ENCODE results near the gene STARD13.

The STARD13 gene

DNA sequence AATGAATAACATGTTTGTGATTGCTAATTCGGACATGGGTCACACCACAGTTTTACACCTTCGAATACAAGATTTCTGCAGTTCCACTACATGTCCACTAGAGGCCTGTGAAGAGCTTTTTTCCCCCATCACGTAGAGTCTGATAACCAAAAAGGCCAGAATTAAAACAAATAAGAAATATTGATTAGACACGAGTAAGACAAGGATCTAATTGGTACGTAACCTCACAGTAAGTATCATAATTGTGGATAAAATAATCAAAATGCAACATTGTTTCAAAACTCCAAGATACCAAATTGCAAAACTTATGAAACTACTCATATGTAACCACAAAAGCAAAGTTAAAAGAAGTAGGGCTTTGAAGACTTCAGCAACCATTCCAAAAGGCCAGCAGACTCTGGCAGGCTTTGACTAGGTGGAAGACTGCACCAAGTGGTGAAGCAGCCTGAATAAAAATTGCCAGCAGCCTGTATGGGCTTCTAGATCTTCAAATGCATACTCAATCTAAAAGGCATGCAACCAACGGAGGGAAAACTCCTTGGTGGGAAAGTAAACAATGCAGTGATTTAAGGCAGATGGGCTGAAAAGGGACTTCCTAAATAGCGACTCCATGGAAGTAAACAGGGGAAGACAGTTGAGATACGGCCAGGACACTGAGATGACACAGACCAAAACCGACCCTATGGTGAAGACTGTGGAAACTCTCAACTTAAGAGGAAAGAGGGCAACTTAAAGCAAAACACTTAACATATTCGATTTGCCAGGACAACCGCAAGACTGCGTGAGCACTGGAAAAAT, 56.7 kb downstream of the STARD13 start:
- DNase-seq (ENCODE audit: low spot score), result peak; percentile 67

DNA sequence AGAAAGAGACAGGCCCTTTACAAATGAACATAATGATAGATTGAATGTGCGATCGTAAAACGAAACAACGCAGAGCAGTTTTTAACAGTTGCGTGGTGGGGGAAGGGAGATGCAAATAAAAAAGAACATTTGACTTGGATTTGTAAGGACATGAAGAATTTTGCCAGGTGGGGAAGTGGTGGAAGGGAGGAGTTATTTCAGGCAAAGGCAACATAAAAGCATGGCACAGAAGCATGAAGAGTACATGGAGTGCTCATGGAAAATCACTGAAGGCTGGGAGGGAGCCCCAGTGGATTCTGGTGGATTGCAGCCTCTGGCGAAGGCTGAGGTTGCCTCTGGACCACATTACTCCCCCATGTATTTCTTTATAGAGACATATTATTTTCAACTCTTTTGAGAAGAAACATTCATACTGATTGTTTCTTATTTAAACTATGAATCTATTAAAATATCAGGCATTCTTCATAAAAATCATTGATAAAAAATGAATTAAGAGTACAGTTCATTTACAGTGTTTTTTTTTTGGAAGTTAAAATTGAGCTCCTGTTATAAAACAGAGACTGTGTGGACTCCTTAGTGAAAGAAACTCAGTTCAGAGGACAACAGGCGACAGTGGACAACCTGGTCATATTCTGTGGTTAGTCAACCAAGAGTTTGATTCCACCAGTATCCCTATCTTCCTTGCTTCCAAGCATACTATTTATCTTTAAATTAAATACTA, 57.5 kb downstream of the STARD13 start:
- DNase-seq (ENCODE audit: low spot score), result no peak

DNA sequence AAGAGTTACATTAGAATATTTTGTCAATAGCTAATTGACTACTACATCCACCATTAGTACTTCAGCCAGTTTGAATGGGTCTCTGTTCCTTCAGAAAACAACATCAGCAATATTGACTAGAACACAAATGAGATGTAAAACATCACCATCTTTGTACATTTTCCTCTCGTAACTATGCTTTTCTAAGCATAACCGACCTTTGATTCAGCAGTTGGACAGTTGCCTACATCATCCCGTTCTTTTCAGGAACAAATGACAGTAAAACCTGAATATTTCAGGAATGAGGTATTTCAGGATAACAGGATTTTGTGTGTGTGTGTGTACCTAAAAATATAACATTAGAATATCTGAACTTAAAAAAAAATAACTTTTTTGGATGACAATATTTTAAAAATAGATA, 60.9 kb downstream of the STARD13 start:
- DNase-seq (ENCODE audit: low spot score), result no peak

- DNase-seq (ENCODE audit: low spot score), result no peak
Observed at GRCh38 chr13:33224191-33224590, 61.4 kb downstream of the STARD13 start.

DNA sequence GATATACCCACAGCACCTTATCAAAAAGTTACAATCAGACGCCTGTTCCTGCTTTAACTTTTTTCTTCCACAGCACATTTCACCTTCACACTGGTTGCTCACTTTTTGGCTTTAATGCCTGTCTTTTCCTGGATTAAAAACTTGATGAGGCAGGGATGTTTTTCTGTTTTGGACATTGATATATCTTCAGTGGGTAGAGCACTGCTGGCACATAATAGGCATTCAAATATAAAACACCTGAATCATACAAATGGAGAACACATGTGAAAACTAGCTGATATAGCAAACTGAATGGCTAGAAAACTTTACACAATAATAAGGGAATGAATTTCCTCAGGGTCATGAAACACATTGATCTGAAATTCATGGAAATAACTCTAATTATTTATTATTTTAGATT, 65.6 kb downstream of the STARD13 start:
- no peak for DNase-seq (ENCODE audit: low spot score)

DNA sequence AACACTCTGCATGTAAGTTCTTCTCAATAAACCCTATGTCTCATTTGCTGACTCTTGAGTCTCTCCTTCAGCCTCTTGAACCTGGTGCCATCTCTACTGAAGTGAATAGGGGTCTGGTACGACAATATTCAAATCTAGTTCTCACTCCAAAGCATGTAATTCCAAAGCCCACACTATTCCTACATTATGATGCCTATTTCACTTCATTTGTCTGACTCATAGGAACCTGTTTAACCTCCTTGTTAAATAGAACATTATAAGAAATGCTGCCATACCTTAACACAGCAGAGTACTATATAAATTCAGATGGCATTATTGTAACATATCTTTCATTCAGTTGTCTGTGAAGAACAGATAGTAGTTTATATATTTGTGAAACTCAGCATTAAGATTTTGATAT, 67.1 kb downstream of the STARD13 start:
- DNase-seq (ENCODE audit: low spot score), result no peak

DNA sequence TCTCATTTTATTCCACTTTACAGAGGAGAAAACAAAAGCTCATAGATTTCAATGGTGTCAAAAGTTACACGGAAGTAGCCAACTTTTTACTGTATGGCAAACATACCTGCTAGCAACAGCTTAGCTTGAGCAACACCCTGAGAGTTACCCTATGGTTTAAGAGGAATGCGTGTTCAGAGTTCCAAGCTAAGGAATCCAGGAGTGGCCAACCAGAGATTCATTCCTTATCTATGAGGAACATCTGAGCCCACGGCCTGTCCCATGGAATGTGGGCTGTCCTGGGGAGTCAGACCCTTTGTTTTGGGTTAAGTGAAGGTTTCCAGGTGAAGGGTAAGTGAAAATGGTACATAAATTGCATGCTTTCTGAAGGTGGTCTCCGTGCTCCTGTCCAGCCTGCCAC, 67.5 kb downstream of the STARD13 start:
- DNase-seq (ENCODE audit: low spot score), result no peak

- DNase-seq (ENCODE audit: low spot score), result no peak
Observed at GRCh38 chr13:33217256-33217655, 68.3 kb downstream of the STARD13 start.

DNA sequence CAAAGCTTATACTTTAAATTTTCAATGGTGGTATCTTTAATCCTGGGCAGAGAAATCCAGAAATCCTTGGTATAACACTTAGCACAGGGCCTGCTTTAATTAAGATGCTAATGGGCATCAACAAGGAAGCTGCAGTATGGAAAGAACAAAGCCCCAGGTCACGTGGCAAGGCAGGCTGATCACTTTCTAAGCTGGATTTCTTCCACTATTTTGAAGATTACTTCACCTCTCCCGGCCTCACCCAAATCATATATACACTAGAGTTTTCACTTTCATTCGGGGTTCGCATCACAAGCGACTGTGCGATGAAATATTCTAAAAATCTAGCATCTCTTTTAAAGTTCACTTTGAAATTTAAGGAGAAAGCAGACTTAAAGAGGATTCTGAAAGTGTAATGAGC, 71.8 kb downstream of the STARD13 start:
- no peak for DNase-seq (ENCODE audit: low spot score)

- DNase-seq (ENCODE audit: low spot score), result no peak
Observed at GRCh38 chr13:33213024-33213768, 72.4 kb downstream of the STARD13 start.

GRCh38 chr13:33212396-33212795, 73.2 kb downstream of the STARD13 start:
- DNase-seq (ENCODE audit: low spot score), result no peak

- no peak for DNase-seq (ENCODE audit: low spot score)
Observed at GRCh38 chr13:33210090-33210489, 75.5 kb downstream of the STARD13 start.

DNA sequence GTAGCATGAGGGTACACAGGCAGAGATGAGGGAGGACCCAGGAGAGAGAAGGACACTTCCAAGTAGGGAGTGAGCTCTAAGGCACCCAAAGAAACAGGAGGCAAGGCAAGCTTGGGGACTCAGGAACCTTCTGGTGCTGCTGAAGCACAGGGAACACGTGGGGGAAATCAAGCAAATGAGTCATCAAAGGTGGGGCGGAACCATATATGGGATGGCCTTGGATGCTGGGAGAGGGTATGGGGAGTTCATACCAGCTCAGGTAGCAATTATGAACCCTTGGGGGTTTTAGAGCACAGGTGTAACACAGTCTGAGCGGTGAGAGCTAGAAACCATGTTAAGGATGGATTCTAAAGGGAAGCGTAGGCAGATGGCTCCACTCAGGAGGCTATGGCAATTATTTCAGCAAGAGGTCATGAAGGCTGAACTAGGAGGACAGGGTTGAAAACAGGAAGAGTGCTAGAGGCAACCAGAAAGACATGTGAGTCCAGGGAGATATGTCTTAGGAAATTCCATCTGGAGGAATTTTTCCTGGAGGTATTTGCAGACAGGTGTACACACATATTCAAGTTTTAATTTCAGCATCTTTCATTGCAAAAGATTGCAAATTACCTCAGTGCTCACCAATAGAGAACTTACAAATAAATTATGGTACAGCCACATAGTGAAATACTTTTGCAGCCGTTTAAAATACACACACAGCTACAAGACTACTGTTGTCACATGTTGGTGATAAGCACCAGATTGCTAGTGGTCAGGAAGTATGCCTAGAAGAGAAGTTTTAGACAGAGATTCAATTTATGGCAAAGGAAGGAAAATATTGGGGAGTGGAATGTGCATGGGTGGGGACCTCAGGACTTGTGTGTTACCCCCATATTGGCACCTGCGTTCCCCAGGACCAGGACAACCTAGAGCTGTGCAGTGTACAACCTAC, 77.0 kb downstream of the STARD13 start:
- DNase-seq (ENCODE audit: low spot score), result no peak

DNA sequence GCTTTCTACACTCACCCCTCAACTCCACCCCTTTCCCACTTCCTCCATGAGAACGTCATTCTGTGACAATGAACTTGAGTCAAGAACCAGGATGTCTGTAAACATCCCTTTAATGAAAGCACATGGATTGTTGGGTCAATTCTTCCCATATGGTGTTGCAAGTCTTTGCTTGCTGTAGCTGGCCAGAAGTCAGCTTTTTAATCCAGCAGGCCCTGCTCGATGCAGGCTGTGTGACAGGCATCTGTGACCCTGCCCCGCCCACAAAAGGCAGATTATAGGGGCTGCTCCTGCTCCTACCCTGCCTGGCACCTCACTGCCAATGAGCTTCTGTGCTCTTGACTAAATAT, 78.0 kb downstream of the STARD13 start:
- DNase-seq (ENCODE audit: low spot score), result no peak

- DNase-seq (ENCODE audit: low spot score), result no peak
Observed at GRCh38 chr13:33206945-33207614, 78.5 kb downstream of the STARD13 start.

DNA sequence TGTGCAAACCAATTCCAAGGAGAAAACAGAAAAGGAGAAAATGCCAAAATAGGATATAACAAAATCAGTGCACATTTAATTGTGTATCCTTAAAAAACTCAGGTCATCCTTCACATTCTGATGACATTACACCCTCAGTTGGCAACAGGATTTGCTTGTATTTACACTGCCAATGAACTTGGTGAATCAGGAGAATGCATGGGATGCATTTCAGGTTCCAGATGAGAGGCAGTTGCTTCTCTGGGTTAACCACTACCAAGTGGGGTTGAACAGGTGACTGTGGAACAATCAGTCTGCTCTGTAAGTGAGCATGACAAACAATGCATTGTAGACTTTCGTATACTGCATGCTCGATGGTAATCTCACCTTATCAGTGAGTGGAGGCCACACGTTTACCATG, 79.1 kb downstream of the STARD13 start:
- DNase-seq (ENCODE audit: low spot score), result no peak

DNA sequence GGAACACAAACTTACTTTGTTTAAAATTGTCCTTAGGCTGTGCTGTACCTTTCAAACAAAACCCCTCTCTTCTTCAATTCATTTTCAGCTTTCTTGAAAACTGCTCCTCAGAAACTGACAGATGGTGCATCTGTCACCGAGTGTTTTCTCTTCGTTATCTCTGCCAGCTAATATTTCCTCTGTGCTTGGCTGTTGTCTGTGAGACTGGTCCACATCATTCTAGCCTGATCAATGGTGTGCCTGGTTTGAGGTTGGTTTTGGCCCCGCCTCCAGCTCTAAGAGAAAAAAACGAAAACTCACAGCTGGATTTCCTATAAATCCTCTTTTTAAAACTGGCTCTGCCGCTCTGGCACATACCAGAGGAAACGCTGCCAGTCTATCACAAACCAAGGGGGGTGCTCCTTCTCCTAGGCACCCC, 79.7 kb downstream of the STARD13 start:
- no peak for DNase-seq (ENCODE audit: low spot score)

DNA sequence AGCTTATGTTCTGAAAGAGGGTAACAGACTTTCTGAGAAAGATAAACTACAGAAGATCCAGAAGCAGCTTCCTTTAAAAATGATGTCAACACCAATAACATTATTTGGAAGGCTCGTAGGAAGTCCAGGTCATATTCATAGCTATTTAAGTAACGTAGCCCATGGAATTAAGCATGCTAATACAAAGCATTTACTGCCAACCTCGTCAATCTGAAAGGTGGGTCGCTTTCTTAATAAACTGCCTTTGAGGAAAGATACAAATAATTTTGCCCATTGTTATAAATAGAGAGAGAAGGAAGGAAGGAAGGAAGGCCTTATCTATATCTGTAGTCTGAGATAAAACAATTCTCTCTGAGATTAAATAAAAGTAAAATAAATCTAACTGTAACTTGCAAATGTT, 80.3 kb downstream of the STARD13 start:
- DNase-seq (ENCODE audit: low spot score), result no peak

DNA sequence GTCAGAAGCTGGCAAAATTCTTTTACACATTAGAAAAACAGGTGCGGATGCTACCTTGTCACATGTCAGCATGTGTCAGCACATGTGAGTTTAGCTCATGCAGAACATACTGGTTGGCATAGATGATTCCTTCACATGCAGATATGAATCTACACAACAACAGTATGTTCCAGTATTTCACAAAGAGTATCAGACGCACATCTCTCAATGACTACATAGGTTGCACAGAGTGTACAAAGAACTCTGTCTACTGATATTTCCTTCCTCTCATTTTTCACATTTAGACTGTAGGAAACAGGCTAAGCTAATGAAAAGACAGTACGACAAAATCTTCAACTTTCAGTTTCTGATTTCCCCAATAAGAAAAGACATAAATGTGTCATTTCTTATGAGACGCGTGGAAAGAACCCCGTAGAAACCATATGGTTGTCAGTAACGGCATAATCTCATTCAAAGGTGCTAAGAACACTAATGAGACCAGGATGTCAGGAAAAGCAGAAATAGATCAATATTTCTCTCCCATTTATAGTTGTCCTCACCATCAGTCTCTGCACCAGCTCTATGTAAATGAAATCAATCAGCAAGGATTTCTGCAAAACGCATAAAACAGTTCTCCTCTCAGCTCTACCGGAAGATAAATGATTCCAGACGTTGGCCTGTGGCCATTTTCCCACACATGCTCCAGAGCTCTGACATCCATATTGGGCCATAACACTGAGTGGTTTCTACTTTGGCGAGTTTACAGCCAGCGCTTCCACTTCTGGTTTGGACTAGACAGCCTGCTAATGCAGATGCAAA, 81.2 kb downstream of the STARD13 start:
- no peak for DNase-seq (ENCODE audit: low spot score)

DNA sequence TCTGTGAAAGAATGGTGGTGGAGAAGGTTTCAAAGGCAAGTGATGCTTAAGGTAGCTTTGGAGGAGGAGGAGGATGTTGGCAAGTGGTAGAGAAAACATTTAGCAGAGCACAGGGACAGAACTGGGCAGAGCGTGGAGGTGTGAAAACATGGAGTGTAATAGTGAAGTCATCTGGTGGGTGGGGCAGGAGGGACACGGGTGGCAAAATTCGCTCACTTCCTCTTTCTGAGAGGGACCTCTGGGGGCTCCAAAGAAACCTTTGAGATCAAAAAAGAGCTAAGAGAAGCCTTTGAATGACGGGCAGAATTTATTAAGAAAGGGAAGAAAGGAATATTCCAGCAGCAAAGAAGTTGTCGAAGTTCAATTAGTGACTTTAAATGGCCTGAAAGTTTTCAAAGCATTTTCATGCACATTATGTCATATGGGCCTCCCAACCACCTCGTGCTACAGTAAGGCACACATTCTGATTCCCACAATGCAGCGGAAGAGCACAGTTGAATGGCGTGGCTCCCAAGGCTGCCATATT, 82.8 kb downstream of the STARD13 start:
- no peak for DNase-seq (ENCODE audit: low spot score)

All from RKO (cell line).